SH-SY5Y (cell line): ENCODE results near the gene CXXC5.

Source experiments
- GATA2 ChIP-seq: IDR thresholded peaks from 2 replicates; pipeline ENCODE4 v1.6.1; 2011; ENCODE audit warnings: mild to moderate bottlenecking, low read depth, low read length
- GATA3 ChIP-seq: IDR thresholded peaks from 2 replicates; pipeline ENCODE4 v1.6.1; 2011; ENCODE audit warnings: low read depth, mild to moderate bottlenecking, low read length, moderate library complexity

The CXXC5 gene

DNA sequence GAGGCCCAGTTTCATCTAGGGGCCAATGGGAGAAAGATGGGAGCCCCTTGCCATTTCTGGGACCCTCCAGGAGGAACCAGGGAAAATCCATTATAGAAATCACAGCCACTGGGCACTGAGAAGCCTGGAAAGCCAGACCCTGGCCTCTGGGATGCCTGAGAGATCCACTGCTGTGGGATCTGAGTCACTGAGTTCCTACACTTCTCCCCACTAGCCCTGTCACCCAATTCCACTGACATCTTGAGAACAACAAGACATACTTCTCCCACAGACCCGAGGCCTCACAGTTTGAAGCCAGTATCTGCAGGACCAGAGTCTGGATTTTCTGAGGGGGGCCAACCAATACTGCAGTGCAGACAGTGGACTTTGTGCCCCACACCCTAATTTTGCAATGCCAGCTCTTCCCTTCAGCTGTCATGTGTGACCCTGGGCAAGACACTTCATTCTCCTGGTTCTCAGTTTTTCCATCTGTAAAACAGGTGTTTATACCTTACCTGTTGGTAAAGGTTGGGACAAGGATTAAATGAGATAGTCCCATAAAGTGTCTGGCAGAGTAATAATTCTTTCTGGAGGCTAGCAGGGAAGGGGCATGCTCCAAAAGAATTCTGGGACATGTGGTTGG, 46.5 kb downstream of the CXXC5 start:
- no peak for TF ChIP-seq GATA3
- no peak for TF ChIP-seq GATA2

DNA sequence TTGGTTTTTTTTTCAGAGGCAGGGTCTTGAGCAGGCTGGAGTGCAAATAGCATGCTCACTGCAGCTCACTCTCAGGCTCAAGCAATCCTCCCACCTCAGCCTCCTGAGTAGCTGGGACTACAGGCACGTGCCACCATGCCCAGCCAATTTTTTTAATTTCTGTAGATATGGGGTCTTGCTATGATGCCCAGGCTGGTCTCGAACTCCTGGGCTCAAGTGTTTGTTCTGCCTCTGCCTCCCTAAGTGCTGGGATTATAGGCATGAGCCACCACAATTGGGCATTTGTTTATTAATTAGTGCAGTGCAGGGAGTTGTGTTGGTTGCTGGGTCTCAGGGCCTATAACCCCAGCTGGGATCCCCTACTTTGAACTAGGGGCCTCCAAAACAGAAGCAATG, 47.0 kb downstream of the CXXC5 start:
- TF ChIP-seq GATA2 (no peak), GATA3 (no peak)

DNA sequence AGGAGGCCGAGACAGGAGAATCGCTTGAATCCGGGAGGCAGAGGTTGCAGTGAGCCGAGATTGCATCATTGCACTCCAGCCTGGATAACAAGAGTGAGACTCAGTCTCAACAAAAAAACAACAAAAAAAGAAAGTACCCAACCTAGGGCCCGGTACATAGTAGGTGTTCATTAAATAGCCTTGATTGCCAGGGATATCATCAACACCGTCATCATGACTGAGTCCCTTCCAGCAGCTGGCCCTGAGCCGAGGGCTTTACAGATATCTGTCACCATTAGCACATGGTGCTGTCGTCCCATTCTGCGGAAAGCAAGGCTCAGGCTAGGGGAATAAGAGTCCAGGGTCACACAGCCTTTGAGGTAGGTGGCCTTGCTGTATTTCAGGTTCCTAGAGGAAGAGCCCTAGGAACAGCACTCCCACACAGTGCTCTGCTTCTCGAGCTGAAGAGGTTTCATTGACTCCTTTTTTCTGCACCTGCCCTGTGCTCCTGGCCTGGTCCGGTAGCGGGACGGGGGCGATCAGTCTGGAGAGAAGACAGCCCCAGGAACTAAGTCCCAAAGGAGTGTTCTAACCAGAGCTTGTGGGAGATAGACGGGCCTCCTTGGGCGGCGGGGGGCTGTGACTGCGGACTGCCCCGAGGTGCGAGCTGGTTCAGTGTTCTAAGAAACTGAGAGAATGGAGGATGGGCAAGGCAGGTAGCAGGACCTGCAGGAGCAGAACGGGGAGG, 48.2 kb downstream of the CXXC5 start:
- TF ChIP-seq GATA2 (no peak), GATA3 (no peak)

DNA sequence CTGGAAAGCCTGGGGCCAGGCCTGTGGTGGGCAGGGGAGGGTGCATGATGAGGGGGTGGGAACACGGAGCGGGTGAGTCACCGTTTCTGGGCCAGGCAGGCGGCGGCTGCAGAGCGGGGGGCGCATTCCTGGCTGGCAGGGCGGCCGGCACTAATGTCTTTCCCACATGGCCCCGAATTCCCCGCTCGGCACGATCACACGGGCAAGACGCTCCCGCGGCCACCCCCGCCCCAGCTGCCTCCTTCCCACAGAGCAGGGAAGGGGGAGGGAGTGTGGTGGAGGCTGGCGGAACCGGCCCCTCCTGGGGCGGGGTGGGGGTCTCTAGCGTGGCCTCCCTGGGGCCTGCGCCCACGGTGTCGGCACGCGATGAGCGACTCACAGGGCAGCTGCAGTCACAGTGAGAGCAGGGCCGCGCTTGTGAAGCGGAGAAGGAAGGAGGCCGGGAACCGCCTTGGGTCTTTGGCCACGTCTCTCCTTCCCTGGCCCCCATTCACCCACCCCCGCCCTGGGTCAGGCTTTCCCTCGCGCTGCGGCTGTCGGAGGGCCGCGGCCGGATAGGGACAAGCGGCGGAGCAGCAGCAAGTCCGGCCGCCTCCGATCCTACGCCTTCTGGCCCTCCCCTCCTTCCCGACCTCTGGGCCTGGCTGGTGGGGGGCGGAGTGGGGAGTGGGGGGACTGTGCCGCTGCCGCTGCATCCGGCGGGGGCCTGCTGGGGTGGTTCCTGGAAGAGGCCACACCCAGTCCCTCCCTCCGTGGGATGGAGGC, 48.9 kb downstream of the CXXC5 start:
- no peak for TF ChIP-seq GATA3
- no peak for TF ChIP-seq GATA2

DNA sequence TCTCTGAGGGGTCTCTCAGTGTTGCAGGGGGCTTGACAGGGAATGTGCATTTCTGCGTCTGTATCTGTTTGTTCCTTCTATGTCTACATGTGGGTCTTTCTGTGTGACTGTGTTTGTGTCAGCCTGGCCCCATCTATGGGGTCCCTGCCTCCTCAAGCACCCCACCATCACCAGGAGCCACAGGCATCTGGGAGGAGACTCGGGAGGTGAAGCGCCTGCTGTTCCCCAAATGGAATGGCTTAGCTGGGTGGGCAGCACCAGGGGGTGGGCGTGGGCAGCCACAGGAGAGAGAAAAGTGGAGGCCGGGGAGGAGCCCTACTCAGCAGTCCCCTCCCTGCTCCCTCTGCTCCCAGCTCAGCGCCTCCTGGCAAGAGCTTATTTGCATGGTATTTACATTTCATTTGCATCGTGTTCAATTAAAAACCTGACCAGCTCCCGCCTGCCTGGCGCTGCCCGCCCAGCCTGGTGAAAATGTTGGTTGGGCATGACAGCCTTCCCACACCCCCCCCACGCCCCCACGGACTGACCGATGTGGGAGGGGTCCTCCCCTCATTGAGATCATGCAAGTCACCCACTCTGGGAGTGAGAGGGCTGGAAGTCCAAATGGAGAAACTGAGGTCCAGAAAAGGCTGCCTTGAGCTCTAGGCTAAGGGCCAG, 50.5 kb downstream of the CXXC5 start:
- TF ChIP-seq GATA2 (no peak), GATA3 (no peak)

DNA sequence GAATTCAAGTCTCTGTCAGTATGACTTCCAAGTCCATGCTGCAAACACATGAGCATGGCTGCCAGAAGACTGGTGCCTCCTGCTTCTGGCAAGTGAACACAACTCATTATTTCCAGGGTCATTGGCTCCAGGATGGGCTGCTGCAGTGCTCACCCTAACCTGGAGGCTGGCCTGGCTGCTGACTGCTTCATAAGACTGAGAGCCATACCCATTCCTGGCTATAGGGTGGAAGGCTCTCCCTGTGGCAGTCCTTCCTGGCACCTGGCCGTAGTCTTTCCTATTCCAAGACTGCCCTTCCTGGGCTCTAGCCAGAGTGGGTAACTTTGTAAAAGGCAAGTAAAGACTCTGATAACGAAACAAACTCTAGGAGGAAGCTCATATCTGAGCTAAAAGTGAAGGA, 51.2 kb downstream of the CXXC5 start:
- TF ChIP-seq GATA2 (no peak), GATA3 (no peak)

DNA sequence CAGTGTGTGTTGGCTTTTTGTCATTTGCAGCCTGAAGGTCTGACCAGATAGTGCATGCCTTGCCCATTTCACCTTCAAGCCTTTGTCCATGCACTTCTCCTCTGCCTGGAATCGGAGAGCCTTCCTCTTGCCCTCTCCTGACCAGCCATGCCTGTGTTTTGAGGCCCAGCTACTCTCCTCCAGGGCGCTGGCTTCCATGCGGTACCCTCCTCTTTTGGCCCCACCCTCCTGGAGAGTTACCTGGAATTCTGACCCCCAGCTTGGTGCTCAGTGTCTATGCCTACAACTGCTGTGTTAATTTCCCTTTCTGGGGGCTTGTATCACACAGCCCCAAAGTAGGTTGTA, 52.5 kb downstream of the CXXC5 start:
- TF ChIP-seq GATA2 (no peak), GATA3 (no peak)

DNA sequence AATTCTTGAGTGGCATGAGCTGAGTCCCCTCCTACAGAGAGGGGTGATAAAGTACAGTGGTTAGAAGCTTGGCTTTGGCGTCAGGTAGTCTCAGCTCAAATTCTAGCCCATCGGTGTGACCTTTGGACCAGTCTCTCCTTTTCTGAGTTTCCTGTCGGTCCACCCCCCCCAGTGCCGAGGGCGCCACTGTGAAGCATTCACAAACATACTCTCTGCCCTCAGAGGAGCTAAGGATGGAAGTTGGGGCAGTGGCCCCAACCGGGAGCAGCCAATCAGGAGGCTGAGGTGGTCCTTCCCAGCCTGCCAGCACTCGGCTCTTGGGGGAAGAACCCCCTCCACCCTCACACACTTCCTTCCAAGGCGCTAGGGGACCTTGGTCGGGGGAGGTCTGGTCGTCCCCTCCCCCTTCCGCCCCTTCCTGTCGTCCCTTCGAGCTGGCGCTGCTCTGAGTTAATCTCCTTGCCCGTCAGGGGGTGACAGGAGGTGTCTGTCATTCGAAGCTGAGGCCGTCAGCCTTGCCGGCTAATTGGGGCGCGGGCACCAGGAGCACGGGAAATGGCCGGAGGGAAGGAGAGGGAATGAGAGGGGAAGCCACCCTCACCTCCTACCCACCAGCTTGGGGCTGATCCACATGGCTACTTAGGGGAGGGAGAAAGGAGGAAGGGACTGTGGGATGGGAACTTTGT, 53.0 kb downstream of the CXXC5 start:
- TF ChIP-seq GATA2: no peak
- TF ChIP-seq GATA3: no peak

DNA sequence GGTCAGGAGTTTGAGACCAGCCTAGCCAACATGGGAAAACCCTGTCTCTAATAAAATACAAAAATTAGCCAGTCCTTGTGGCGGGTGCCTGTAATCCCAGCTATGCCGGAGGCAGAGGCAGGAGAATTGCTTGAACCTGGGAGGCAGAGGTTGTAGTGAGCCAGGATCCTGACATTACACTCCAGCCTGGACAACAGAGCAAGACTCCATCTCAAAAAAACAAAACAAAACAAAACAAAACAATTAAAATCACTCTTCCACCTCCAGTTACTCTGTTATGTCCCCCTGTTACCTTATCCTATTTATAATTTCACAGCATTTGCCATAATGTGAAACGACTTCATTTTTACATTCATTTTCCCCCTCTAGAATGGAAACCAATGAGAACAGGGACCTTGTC, 54.4 kb downstream of the CXXC5 start:
- TF ChIP-seq GATA2: no peak
- TF ChIP-seq GATA3: no peak

DNA sequence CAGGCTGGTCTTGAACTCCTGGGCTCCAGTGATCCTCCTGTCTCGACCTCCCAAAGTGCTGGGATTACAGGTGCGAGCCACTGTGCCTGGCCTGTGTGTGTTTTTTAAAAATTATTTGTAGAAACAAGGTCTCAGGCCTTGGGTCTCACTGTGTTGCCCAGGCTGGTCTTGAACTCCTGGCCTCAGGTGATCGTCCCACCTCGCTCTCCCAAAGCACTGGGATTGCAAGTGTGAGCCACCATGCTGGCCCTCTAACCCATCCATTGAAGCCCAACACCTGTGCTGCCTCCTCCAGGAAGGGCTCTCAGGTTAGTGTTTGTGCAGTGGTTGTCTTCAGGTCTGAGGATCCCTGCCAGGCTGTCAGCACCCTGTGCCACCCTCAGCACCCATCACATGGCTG, 56.6 kb downstream of the CXXC5 start:
- TF ChIP-seq GATA3 (no peak), GATA2 (no peak)

DNA sequence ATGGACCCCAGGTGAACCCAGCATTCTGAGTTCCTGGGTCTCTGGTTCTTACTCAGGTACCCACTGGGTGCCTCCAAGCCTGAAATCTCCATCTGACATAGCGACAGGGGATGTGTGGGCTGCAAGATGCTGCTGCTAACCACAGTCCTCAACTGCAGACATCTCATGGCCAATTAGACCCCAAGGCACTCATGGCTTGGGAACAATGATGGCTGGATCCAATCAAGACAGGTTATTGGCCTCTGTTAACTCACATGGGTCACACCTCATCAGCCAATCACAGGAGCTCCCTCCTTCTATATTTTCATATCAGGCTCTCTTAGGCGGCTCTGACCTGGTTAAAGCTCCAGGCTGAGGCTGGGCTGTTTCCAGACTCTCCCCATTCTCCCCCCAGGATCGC, 57.0 kb downstream of the CXXC5 start:
- no peak for TF ChIP-seq GATA3

DNA sequence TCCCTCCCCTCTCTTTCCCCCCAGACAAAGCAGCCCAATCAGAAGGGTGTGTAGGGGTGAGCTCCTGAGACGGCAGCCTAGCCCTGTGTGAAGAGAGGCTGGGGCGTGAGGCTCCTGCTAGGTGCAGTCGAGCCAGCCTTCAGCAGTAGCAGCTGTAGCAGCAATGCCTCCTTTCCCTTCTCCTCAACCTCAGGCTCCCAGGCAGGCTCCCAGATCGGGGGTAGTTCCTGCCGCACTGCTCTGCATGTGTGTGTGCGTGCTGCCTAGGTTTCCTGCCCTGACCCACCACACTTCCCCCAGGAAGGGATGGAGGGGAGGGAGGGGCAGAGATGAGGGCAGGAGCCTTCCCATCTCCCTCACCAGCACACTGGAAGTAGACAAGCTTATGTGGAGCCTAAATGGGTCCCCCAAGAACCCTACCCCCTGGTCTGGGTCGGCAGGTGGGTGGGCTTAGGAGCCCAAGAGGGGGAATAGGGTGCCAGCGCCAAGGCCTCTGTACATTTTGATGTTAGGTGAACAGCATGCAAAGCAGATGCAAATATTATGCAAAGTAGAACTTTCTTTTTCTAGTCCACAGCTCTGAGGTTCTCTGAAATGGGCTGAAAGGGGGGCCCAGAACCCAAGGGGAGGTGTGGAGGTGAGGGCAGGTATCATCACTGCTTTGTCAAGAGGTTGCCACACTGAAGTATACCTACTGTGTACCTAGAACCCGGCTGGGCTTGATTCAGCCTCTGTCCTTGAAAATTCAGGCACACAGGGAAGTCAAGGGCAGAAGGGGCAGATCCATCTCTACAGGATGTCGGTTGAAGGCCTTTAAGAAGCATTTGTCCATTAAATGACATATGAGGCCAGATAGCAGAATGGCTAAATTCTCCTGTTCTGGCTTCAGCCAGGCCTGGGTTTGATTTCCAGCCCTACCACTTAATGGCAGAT, 57.8 kb downstream of the CXXC5 start:
- TF ChIP-seq GATA2 (no peak), GATA3 (no peak)

DNA sequence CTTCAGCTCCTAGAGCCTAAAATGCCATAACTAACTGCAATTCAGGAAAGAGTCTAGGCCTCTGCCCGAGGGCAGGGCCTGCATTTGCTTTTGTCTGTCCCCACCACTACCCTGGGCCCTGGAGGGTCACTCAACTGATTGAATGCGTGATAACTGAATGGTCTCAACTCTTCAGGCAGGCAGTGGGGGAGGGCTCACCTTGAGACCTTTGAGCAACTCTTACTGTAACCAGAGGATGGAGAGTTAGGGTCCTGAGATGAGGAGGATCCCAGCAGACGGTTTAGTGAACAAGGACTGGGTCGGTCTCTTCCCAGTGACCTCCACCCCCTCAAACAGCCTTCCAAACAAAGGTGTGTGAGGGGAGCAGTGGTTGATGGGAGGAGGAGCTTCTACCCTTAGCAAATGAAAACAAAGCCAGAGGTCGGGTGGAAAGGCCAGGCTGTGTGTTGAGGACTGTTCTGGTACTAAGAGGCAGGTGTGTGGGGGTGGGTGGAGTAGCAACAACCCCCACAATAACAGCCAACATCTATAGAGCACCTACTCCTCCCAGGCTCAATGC, 59.4 kb downstream of the CXXC5 start:
- no peak for TF ChIP-seq GATA3
- no peak for TF ChIP-seq GATA2

DNA sequence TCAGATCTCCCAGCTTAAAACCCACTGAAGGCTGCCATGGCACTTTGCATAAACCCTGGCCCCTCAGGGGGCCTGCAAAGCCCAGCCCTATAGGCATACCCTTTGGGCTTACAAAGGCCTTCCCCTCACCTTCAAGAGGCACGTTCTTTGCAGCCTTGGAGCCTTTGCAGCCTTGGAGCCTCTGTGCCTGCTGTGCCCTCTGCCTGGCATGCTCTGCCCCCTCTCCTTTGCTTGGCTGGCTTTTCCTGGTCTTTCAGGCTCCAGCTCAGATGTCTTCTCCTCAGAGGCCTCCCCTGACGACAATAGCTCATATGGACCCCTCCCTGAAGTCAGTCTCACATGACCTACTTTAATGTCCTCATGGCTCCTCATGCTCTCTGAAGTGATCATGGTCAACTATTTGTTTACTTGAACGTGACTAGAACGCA, 60.3 kb downstream of the CXXC5 start:
- TF ChIP-seq GATA3: no peak
- TF ChIP-seq GATA2: no peak
